AG10803 (cell line): Measurements from ENCODE around the gene DCP1B.

ENCODE experiments used
- DNase-seq: peaks from one replicate; pipeline ENCODE4 v3.0.0; 2010; ENCODE audit warnings: low read depth
- H3K4me3 ChIP-seq: 2 replicates; pipeline ENCODE4 v1.5.1; 2011; ENCODE audit warnings: mild to moderate bottlenecking, low read length, control low read depth
- TF ChIP-seq, protein P1 (sequence below): conservative IDR thresholded peaks from 2 replicates; pipeline ENCODE4 v1.5.1; 2011; ENCODE audit warnings: mild to moderate bottlenecking, low read length, control low read depth, inconsistent platforms

Gene DCP1B

GRCh38 chr12:2047752-2048151 is 43.5 kb upstream of the DCP1B start:
- H3K4me3 ChIP-seq: no peak overlapping the region
- DNase-seq: no peak
- TF ChIP-seq, protein P1, sequence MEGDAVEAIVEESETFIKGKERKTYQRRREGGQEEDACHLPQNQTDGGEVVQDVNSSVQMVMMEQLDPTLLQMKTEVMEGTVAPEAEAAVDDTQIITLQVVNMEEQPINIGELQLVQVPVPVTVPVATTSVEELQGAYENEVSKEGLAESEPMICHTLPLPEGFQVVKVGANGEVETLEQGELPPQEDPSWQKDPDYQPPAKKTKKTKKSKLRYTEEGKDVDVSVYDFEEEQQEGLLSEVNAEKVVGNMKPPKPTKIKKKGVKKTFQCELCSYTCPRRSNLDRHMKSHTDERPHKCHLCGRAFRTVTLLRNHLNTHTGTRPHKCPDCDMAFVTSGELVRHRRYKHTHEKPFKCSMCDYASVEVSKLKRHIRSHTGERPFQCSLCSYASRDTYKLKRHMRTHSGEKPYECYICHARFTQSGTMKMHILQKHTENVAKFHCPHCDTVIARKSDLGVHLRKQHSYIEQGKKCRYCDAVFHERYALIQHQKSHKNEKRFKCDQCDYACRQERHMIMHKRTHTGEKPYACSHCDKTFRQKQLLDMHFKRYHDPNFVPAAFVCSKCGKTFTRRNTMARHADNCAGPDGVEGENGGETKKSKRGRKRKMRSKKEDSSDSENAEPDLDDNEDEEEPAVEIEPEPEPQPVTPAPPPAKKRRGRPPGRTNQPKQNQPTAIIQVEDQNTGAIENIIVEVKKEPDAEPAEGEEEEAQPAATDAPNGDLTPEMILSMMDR: no peak

GRCh38 chr12:2046957-2047356 is 42.7 kb upstream of the DCP1B start:
- TF ChIP-seq, protein P1: no peak
- no peak overlapping the region for H3K4me3 ChIP-seq

GRCh38 chr12:2044165-2044564 is 39.9 kb upstream of the DCP1B start:
- H3K4me3 ChIP-seq: no peak overlapping the region
- TF ChIP-seq, protein P1: no peak
- DNase-seq: no peak

More at GRCh38 chr12:2046957-2047356, 42.7 kb upstream of the DCP1B start:
- no peak for DNase-seq

- H3K4me3 ChIP-seq: no peak overlapping the region
- TF ChIP-seq, protein P1: peak; percentile 11; the same call in 1 of the 2 replicates
- peak; percentile 53 for DNase-seq
Observed at GRCh38 chr12:2043054-2043453, 38.8 kb upstream of the DCP1B start.

GRCh38 chr12:2039034-2039433 is 34.8 kb upstream of the DCP1B start:
- TF ChIP-seq, protein P1: no peak
- no peak for DNase-seq
- no peak overlapping the region for H3K4me3 ChIP-seq

DNA sequence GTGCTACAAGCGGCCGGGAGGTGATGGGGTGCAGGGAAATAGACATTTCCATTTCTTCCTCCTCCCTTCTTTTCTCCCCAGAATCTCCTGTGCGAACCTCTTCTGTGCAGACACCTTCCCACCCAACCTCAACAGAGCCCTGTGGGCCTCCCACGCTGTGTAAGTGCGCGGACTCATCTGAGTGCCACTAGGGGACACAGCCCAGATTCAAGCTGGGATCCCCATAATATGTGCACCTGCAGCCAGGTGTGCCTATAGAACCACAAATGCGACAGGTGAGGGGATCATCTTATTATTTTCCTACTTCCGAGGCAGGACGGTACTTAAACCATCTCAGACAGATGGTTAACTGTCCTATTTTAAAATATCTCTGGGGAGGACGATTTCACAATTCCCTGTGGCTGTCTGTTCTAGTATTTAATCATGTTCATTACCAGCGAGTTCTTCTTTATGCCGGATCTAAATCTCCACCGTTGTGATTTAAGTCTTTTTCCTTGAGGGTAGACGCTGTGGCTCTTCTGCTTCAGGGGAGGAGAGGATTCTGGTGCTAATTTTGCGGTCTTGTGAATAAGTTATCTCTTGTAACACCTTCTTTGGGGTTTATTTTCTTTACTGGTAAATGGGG is 31.3 kb upstream of the DCP1B start:
- no peak for DNase-seq

More for the DNA sequence above, 31.3 kb upstream of the DCP1B start:
- TF ChIP-seq, protein P1: no peak
- peak overlapping the region; percentile 46 for H3K4me3 ChIP-seq
